Mesenteric fat pad (tissue), 1 donor: ENCODE data around the gene GTF2H1. TPM values are rescaled to one million over a fixed set of nuclear protein-coding genes. Genes with fewer than 3 reads are reported as not detected.

Experiments
- microRNA-seq: library from miRNA; unstranded; fragments of <30 nt; microRNA quantifications from one replicate; pipeline ENCODE4 v1.2.0, GENCODE V29; 2020; ENCODE audit warnings: borderline number of aligned reads
- total RNA-seq: library from RNA; stranded (reverse); fragmentation: NEBNext Ultra II Directional; extraction: Animal tissue kit (Norgen Biotek cat#: 25700); gene quantifications from one replicate; pipeline ENCODE4 v1.2.1, GENCODE V29; 2021
- donor health status: DM: yes; HTN: yes; CAD: no.

The GTF2H1 gene
- total RNA-seq, 1 donor from 2014 or later, result 43.5 TPM

Small RNAs within 50 kb of the gene (microRNA-seq; reads per million reads assigned to microRNA genes)
- not detected for gene MIR3159

Other genes starting within 250 kb of the GTF2H1 start
- 9.4 TPM for gene SAAL1, start 216.5 kb upstream of the GTF2H1 start, total RNA-seq
- not detected for gene MRGPRX3, start 190.0 kb upstream of the GTF2H1 start, total RNA-seq
- gene MRGPRX4, start 149.7 kb upstream of the GTF2H1 start, total RNA-seq, result not detected
- 4.1 TPM for gene SAA4, start 85.8 kb upstream of the GTF2H1 start, total RNA-seq
- gene SAA2, start 73.9 kb upstream of the GTF2H1 start, total RNA-seq, result 700 TPM
- 5,251 TPM for gene SAA1, start 56.3 kb upstream of the GTF2H1 start, total RNA-seq
- gene HPS5, start 427 bp upstream of the GTF2H1 start, total RNA-seq, result 26.4 TPM
- 957 TPM for gene LDHA, start 72.0 kb downstream of the GTF2H1 start, total RNA-seq
- not detected for gene LDHC, start 89.8 kb downstream of the GTF2H1 start, total RNA-seq
- gene LDHAL6A, start 133.3 kb downstream of the GTF2H1 start, total RNA-seq, result not detected
- 46.9 TPM for gene TSG101, start 204.4 kb downstream of the GTF2H1 start, total RNA-seq